ENCODE results near the gene ABCA3.

The ABCA3 gene

DNA sequence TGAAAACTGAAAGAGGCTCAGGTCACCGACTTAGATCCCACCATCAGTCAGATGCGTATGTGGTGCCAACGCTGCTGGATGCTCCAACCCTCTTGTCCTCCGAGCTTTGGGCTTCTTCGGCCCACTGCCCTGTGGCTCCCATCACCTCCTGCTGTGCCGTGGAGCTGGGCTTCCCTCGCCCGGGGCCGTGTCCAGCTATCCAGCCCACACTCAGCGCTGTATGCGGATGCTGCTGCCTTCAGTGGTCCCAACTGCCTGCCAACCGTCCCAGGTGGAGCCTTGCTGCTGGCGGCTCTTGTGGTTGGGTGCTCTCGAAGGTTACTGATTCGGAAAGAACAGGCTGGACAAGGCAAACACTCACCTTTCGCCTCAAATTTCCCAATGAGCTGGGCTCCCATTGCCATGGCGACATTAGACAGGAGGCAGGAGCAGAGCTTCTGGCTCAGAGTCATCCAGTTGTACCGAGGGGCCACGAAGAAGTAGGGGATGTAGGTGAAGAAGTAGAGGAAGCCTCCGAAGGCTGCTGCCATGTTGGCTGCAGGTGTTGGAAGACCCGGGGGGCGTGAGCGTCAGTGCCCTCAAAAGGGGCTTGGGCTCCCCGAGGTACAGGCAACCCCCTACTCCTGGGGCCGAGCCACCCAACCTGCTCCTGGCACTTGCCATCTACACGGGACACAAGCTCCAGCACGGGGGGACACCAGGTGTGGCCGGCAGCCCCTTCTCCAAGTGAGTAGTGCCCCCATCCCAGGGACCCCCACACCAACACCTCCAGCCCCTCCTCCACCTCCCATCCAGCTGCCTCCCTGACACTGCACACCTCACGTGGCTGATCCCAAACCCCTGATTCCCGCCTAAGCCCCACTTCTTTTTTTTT is 32.2 kb downstream of the ABCA3 start:
- no peak for DNase-seq (ENCODE audit: low read depth)

- DNase-seq (ENCODE audit: low read depth): no peak
Observed at GRCh38 chr16:2299915-2300192, 40.7 kb downstream of the ABCA3 start.

- DNase-seq (ENCODE audit: low read depth): no peak
Observed at GRCh38 chr16:2299121-2299914, 41.2 kb downstream of the ABCA3 start.

GRCh38 chr16:2298621-2299020 is 41.9 kb downstream of the ABCA3 start:
- no peak for DNase-seq (ENCODE audit: low read depth)

GRCh38 chr16:2297506-2297860 is 43.0 kb downstream of the ABCA3 start:
- DNase-seq (ENCODE audit: low read depth): no peak

DNA sequence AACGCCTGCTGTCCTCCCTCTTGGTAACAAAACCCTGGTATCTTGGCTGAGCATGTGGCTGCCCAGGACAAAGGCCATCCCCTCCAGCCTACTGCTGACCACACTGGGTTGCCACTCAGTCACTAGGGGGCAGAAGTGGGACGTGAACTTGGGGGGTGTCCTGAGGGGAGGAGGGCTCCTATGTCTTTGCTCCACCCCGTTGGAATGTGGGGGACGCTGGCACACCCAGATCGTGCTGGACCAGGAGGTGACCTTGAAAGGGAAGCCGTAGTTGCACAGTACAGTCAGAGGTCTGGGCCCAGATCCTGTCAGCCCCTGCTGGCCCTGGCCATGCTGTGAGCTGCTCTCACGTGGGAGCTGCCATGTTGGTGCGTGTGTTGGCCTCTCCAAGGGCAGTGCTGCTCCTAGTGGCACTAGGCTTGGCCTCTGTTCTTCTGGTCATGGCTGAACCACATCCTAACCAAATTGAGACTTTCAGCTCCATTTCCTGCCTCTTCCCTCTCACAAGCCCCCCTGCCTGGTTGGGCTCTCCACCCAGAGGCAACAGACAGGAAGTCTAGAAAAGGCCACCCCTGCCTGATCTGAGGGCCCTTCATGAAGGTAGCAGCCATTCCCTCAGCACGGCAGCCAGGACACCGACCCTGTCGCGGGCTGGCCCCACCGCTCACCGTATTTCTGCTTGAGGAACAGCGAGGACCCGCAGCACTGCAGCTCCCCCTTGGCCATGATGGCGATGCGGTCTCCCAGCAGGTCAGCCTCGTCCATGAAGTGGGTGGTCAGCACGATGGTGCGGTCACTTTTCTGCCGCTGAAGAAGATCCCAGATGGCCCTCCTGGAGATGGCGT is 43.6 kb downstream of the ABCA3 start:
- DNase-seq (ENCODE audit: low read depth): no peak

GRCh38 chr16:2295056-2295798 is 45.3 kb downstream of the ABCA3 start:
- no peak for DNase-seq (ENCODE audit: low read depth)

DNA sequence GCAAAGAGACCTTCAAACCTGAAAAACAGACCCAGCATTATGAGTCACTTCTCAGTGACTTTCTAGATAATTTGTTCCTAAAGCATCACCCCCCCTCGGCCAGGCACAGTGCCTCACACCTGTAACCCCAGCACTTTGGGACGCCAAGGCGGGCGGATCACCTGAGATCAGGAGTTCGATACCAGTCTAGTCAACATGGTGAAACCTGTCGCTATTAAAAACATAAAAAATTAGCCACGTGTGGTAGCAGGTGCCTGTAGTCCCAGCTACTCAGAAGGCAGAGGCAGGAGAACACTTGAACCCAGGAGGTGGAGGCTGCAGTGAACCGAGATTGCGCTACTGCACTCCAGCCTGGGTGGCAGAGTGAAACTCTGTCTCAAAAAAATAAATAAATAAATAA is 48.3 kb downstream of the ABCA3 start:
- DNase-seq (ENCODE audit: low read depth): no peak

GRCh38 chr16:2289282-2289681 is 51.2 kb downstream of the ABCA3 start:
- no peak for DNase-seq (ENCODE audit: low read depth)

- no peak for DNase-seq (ENCODE audit: low read depth)
Observed at GRCh38 chr16:2288726-2289125, 51.8 kb downstream of the ABCA3 start.

DNA sequence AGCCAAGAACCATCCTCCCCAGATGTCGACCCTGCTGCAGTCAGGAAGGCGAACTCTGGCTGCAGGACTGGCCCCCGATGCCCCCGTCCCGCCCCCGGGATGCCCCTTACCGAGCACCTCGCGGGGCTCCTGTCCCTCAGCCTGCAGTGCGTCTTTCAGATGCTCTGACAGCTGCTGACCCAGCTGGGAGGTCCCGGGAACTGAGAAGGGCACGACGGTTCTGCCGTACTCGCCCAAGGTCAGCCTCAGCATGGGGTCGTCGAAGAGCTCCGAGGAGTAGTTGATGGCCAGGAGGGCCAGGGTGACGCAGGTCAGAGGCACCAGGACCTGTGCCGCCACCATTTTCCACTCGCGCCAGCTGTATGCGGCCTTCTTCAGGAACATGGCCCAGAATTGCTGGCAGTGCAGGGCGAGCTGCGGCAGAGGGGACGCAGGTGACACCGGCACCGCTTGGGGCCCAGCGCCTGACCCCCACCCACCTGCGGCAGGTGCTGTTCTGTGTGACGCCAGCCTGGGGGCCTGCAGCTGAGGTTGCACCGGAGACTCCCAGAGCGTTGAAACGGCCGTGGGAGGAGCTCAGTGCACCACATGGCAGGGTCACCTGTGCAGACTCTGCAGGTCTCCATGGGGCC is 52.5 kb downstream of the ABCA3 start:
- DNase-seq (ENCODE audit: low read depth): no peak

DNA sequence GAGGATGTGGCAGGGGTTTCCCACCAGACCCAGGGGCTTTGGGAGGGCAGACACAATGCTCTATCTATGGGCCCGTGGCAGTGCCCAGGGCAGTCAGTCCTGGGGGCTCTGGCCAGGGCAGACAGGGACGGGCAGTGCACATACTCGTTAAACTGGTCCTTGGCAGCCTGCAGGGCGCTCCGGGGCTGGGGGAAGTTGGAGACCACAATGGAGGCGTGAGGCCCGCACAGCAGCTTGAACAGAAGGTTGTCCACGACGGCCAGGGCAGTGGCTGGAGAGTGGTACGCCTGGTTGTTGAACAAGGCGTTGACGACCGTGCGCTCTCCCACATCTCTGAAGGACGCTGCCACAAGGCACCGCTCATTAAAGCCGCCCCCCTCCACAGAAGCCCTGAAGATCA is 54.0 kb downstream of the ABCA3 start:
- DNase-seq (ENCODE audit: low read depth): no peak

DNA sequence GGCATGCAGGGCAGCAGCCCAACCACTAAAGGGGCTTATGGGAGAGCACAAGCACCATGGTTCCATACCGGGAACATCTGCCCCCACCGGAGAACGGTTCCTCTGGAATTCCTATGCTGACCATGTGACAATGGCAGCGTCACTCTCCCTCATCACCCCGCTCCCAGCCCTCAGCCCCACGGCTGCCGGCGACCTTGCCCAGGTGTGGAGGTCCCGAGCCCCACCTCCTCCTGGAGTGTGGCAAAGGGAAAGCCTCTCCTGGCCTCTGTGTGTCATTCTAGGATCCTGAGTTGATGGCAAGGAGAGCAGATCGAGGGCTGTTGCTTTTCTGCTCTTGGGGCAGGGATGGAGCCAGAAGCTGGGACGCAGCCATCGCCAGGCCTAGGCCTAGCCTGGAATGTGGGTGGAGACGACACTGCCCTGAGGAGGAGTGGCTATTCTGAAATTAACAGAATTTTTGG is 54.8 kb downstream of the ABCA3 start:
- no peak for DNase-seq (ENCODE audit: low read depth)

GRCh38 chr16:2284797-2285576 is 55.5 kb downstream of the ABCA3 start:
- DNase-seq (ENCODE audit: low read depth): no peak

- DNase-seq (ENCODE audit: low read depth): no peak
Observed at GRCh38 chr16:2284001-2284770, 56.3 kb downstream of the ABCA3 start.

DNA sequence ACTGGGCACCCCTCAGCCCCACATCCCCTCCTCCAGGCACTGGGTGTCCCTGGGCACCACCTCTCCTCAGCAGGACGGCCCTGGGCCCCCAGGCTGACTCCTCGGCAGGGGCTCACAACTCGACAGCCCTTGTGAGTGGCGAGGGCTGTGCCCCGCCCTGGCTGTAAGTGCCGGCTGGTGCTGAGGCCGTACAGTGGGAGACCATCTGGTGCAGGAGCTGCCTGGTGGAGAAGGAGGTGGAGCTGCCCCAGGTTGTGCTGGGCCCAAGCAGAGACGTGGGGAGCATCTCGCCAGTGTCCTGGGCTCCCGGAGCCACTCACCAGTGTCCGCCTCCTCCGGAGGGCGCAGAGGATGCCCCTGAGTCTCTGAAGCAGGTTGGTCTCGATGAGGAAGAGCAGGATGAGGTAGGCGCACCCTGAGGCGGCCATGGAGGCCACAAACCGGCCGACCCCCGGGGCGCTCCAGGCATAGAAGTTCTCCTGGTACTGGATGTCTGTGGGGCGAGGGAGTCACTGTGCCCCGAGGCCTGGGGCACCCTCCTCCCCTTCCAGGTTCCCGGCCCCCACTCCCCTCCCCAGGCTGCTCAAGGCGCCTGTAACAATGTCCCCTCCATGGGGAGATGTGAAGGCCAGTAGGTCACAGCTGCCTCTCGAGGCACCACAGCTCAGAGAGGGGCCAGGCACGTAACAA is 57.5 kb downstream of the ABCA3 start:
- no peak for DNase-seq (ENCODE audit: low read depth)

- DNase-seq (ENCODE audit: low read depth): no peak
Observed at GRCh38 chr16:2282262-2282661, 58.3 kb downstream of the ABCA3 start.

GRCh38 chr16:2280981-2281542 is 59.5 kb downstream of the ABCA3 start:
- no peak for DNase-seq (ENCODE audit: low read depth)

DNA sequence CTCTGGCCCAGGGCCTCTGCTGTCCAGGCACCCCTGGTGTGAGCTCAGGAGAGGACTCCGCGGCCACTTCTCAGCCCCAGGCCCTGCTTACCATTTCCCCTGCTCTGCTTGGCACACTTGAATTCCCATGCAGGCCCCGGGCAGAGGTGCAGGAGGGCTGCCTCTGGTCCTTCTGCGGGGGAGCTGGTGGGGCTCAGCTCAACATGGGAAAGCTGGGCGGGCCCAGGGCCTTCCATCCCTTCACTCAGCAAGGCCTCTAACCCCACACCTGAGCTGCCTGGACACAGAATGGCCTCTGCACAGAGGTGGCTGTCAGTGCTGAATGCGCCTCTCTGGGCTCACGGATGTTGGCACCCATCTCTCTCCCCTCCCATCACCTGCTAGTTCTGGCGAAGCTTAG is 60.1 kb downstream of the ABCA3 start:
- DNase-seq (ENCODE audit: low read depth): no peak

All from activated T-cell treated with anti-CD3 and anti-CD28 coated beads for 24 hours (primary cell).